ENCODE data around the gene GNAS.

The GNAS gene

GRCh38 chr20:58877050-58877975 is 24.8 kb downstream of the GNAS start:
- no peak for TF ChIP-seq CTCF (conservative IDR thresholded peaks at IDR 0.05; ENCODE audit: low read depth, low read length)
- H2AFZ ChIP-seq (ENCODE audit: low read depth): no peak overlapping the region
- H3K4me1 ChIP-seq (ENCODE audit: low read depth, poor library complexity, severe bottlenecking): no peaks in the 10 kb centered on the region
- no peaks in the 10 kb centered on the region for H3K27me3 ChIP-seq (ENCODE audit: insufficient read depth, low read depth)
- no peak overlapping the region for H3K9ac ChIP-seq
- H3K4me2 ChIP-seq: no peak overlapping the region
- no peaks in the 10 kb centered on the region for H3K36me3 ChIP-seq (ENCODE audit: insufficient read depth)
- no peaks in the 10 kb centered on the region for H4K20me1 ChIP-seq (ENCODE audit: insufficient read depth)
- no peak overlapping the region for H3K27ac ChIP-seq
- no peaks in the 10 kb centered on the region for H3K79me2 ChIP-seq (ENCODE audit: insufficient read depth, low read depth)
- no peak overlapping the region for H3K4me3 ChIP-seq (IDR thresholded peaks at IDR 0.05; ENCODE audit: insufficient read depth, low read depth, low read length)

GRCh38 chr20:58877976-58878360 is 25.5 kb downstream of the GNAS start:
- Histone ChIP-seq H2AFZ (ENCODE audit: low read depth) (no peak overlapping the region), H3K27me3 (ENCODE audit: insufficient read depth, low read depth) (no peaks in the 10 kb centered on the region), H3K4me3 (IDR thresholded peaks at IDR 0.05; ENCODE audit: insufficient read depth, low read depth, low read length) (no peak overlapping the region), H3K36me3 (ENCODE audit: insufficient read depth) (no peaks in the 10 kb centered on the region), H4K20me1 (ENCODE audit: insufficient read depth) (no peaks in the 10 kb centered on the region), H3K4me2 (no peak overlapping the region), H3K79me2 (ENCODE audit: insufficient read depth, low read depth) (no peaks in the 10 kb centered on the region), H3K4me1 (ENCODE audit: low read depth, poor library complexity, severe bottlenecking) (no peaks in the 10 kb centered on the region), H3K9ac (no peak overlapping the region), H3K27ac (no peak overlapping the region)
- TF ChIP-seq CTCF (conservative IDR thresholded peaks at IDR 0.05; ENCODE audit: low read depth, low read length): no peak

- H3K9ac ChIP-seq: no peak overlapping the region
- no peak overlapping the region for H3K4me2 ChIP-seq
These were observed 25.9 kb downstream of the GNAS start for GRCh38 chr20:58878399-58878798.

GRCh38 chr20:58880441-58880840 is 27.9 kb downstream of the GNAS start:
- H2AFZ ChIP-seq (ENCODE audit: low read depth): no peak overlapping the region
- no peak for TF ChIP-seq CTCF (conservative IDR thresholded peaks at IDR 0.05; ENCODE audit: low read depth, low read length)
- H3K27me3 ChIP-seq (ENCODE audit: insufficient read depth, low read depth): no peaks in the 10 kb centered on the region; the same call in 1 of the 2 replicates
- no peaks in the 10 kb centered on the region for H3K4me1 ChIP-seq (ENCODE audit: low read depth, poor library complexity, severe bottlenecking)
- H4K20me1 ChIP-seq (ENCODE audit: insufficient read depth): no peaks in the 10 kb centered on the region
- H3K27ac ChIP-seq: no peak overlapping the region
- H3K9ac ChIP-seq: no peak overlapping the region
- no peak overlapping the region for H3K4me3 ChIP-seq (IDR thresholded peaks at IDR 0.05; ENCODE audit: insufficient read depth, low read depth, low read length)
- H3K79me2 ChIP-seq (ENCODE audit: insufficient read depth, low read depth): no peaks in the 10 kb centered on the region
- no peak overlapping the region for H3K4me2 ChIP-seq
- H3K36me3 ChIP-seq (ENCODE audit: insufficient read depth): no peaks in the 10 kb centered on the region

More at GRCh38 chr20:58878399-58878798, 25.9 kb downstream of the GNAS start:
- Histone ChIP-seq H3K36me3 (ENCODE audit: insufficient read depth) (no peaks in the 10 kb centered on the region), H4K20me1 (ENCODE audit: insufficient read depth) (no peaks in the 10 kb centered on the region), H3K27ac (no peak overlapping the region), H3K79me2 (ENCODE audit: insufficient read depth, low read depth) (no peaks in the 10 kb centered on the region), H3K27me3 (ENCODE audit: insufficient read depth, low read depth) (no peaks in the 10 kb centered on the region), H3K4me3 (IDR thresholded peaks at IDR 0.05; ENCODE audit: insufficient read depth, low read depth, low read length) (no peak overlapping the region), H2AFZ (ENCODE audit: low read depth) (no peak overlapping the region), H3K4me1 (ENCODE audit: low read depth, poor library complexity, severe bottlenecking) (no peaks in the 10 kb centered on the region)
- no peak for TF ChIP-seq CTCF (conservative IDR thresholded peaks at IDR 0.05; ENCODE audit: low read depth, low read length)

All from KMS-11 (cell line).